Measurements from ENCODE around the gene XRCC1.
A peak's percentile ranks its signal among the peaks of the same experiment; 100 is the strongest.
"Not testable (repeated sequence)": the region's sequence is repeated elsewhere in the genome, so short reads cannot be mapped to it uniquely, and the experiment has no call there.

XRCC1 gene

DNA sequence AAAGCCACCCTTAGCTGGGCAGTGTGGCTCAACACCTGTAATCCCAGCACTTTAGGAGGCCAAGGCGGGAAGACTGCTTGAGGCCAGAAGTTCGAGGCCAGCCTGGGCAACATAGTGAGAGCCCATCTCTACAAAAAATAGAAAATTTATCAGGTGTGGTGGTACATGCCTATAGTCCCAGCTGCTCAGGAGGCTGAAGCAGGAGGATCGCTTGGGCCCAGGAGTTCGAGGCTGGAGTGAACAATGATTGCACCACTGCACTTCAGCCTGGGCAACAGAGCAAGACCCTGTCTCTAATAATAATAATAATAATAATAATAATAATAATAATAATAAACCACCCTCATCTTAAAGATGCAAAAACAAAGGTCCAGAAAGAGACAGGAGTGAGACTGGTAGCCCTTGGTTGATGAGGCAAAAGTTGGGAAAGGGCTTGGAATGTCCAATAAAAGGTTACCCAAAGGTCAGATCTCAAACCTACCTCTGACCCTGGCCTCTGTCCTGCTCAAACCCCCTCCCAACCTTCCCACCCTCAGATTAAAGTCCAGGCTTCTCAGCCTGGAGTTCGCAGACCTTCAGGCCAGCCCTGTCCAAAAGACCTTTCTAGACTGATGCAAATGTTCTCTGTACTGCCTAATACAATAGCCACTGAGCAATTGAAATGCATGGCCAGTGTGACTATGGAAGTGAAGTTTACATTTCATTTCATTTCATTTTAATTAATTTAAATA lies 33.2 kb downstream of the XRCC1 start:
- no peak for FAIRE-seq

GRCh38 chr19:43540381-43540780 lies 34.9 kb downstream of the XRCC1 start:
- no peak for FAIRE-seq

DNA sequence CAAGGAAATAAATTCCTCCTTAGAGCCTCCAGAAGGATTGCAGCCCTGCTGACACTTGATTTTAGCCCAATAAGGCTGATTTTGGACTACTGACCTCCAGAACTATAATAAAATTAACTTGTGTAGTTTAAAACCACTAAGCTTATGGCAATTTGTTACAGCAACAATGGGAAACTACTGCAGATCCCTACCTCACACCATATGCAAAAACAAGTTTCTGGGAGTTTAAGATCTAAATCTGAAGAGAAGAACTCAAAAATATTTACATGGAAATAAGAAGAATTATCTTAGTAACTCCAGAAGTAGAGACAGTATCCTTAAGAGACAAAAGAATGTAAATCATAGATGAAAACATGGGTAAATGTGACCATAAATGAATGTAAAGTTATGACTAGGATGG lies 36.4 kb downstream of the XRCC1 start:
- peak; percentile 45 for FAIRE-seq

GRCh38 chr19:43534816-43535761 lies 40.2 kb downstream of the XRCC1 start:
- FAIRE-seq = no peak

DNA sequence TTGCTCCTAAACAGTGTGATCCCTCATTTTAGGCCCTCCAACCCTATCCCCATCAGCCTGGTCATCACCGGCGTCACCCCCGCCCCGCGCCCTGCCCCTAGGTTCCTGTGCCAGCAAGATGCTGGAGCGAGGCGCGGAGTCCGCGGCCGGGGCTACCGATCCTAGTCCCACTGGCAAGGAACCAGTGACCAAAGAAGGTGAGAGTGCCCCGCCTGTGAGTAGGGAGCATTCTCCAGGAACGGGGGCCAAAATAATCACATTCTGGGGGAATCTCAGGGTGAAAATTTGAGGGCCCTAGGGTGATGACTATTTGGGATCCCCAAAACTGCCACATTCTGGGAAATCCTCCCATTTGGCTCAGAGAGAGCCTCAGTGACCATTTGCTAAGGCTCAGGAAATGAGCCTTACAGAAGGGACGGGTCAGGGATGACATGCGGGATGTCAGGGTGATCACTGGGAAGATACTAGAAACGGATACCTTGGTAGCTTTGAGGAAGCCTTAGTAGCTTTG lies 41.0 kb downstream of the XRCC1 start:
- FAIRE-seq = no peak

- peak; percentile 100 for FAIRE-seq
Measured at GRCh38 chr19:43533546-43534304, 41.6 kb downstream of the XRCC1 start.

DNA sequence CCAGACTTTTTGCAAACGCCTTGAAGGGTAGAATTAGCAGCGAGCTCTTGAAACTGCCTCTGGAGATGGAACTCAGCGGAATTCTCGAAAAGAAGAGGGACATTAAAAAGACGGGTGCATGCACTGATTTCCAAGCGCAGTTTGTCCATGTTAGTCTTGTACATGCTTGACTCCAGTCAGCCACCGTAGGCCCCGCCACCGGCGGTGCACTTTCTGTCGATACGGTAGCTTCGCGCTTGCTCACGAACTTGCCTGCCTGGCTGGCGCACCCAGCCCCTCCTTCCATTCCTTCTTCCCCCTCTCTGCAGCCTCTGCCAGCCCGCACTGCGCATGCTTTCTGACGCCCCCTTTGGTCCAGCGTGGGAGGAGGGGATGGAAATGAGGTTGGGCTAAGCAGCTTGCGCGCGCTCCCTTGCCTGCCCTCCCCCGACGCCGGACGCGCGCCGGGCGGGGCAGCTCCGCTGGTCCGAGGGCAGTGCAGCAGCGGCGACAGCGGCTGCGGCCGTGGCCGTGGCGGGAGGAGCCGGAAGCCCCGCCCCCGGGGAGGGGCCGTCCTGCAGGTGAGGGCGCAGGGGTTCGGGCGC lies 42.3 kb downstream of the XRCC1 start, which contains the start of gene ZNF575:
Gene ZNF575 (plus strand): TSS at position 227 of the 584 bp plus-strand sequence. CDS start 1,235 bp downstream, outside the sequence.
- peak; percentile 96 for FAIRE-seq

DNA sequence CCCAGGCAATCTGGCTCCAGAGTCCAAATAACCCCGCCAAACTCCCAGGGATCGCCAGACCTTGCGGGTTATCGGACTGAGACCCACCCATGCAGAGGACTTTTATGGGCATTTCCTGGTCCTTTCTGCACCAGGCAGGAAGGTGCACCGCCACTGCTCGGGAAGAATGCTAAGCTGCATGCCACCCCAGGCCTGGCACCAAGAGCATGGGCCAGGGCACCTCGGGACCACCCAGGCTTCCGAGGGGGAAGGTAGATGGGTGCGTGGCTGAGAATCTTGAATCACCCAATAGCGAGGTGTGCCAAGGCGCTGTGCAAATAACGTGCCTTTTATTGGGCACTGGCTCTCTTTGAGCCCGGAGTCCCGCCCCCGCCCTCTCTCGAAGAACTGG lies 42.8 kb downstream of the XRCC1 start:
- no peak for FAIRE-seq

DNA sequence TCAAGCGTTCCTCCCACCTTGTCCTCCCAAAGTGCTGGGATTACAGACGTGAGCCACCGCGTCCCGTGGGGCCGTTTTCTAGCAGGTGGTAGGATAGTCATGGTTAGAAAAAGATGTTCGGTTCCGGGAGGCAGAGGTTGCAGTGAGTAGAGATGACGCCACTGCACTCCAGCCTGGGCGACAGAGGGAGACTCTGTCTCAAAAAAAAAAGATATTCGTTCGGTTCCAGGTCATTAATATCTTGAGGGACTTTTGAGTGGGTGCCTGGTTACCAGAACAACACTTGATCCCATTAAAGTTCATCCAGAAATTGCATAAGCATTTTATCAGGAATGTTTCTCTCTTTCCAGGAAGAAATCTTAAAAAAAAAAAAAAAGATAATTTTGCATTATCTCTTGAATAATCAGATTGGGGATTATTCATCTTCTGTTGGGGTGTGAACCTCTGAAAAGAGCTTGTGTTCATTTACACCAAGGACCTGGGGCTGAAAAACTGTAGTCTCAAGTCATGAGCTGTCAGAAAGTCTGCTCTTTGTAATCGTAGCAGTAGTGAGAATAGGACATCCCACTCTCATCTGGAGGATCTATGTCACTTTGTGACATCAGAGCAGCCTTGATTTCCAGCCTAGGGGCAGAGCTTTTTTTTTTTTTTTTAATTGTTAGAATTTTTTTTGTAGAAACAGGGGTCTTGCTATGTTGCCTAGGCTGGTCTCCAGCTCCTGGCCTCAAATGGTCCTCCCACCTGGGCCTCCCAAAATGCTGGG lies 47.3 kb downstream of the XRCC1 start:
- FAIRE-seq = no peak

DNA sequence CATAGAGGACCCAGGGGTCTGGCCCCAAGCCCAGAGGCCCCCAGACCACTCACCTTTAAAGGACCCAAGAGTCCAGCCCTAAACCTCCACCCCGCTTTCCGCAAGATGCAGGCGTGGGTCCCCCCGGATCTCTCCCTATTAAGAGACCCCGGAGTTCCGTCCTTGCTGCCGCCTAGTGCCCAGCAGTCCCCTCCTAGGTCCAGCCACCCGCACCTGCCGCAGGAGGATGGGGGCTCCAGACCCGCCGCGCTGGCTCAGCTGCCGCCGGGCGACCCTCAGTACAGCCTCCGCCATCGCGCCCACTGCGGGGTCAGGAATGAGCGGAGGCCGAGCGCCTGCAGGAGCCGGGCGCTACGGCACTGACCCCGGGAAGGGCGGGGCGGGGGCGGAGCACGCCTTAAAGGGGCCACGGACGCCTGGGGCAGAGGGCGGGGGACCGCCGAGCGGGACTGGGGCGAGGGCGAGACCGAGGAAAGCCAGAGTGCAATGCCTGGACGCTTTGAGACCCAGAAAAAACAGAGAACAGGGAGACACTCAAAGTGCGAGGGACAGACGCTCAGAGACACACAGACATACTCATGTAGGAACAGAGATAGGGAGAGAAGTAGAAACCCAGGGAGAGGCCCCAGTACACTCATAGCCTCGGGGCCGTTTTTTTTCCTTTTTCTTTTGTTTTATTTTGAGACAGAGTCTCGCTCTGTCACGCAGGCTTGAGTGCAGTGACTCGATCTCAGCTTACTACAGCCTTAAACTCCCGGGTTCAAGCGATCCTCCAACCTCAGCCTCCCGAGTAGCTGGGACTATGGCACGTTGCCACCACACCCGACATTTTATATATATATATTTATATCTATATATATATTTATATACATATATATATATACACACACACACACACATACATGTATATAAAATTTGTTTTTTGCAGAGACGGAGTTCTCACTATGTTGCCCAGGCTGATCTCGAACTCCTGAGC lies 48.2 kb downstream of the XRCC1 start, which contains the start of gene ETHE1:
Gene ETHE1 (minus strand): TSS at position 318 of the 976 bp plus-strand sequence. CDS start 24 bp downstream, at position 294.
- FAIRE-seq = no peak

GRCh38 chr19:43525836-43526771 lies 49.2 kb downstream of the XRCC1 start:
- no peak for FAIRE-seq

DNA sequence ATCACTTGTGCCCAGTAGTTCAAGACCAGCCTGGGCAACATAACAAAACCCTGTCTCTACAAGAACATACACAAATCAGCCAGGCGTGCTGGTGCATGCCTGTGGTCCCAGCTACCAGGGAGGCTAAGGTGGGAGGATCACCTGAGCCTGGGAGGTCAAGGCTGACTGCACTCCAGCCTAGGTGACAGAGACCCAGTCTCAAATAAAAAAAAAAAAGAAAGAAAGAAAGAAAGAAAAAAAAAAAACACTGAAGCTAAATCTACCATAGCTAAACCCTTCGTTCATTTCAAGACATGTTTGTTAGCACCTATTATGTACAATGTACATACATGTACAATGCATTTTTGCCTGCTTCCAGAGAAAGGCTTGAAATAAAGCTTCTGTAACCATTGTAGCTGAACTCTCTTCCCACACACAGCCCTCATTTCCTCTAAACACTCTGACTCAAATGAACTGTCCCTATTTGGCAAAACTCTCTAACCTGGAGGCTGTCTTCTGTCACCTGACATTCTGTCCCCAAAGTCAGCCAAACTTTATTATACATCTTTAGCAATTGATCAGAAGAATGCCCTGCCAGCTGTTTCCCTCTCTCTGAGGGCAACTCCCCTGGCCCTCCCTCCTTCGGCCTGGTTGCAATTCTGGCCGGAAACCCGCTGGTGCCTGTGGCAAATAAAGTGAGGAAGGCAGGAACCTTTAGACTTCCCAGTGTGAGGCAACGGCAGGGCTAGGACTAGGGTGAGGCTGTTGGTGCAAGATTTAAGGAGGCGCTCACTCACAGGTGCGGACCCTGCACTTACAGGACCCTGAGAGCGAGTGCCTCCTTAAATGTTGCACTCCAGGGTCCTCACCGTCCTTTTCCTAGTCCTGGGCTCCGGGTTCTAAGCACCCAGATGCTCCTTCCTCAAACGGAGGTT lies 50.1 kb downstream of the XRCC1 start:
- FAIRE-seq = no peak

GRCh38 chr19:43523696-43524095 lies 51.6 kb downstream of the XRCC1 start:
- not testable (repeated sequence) for FAIRE-seq

DNA sequence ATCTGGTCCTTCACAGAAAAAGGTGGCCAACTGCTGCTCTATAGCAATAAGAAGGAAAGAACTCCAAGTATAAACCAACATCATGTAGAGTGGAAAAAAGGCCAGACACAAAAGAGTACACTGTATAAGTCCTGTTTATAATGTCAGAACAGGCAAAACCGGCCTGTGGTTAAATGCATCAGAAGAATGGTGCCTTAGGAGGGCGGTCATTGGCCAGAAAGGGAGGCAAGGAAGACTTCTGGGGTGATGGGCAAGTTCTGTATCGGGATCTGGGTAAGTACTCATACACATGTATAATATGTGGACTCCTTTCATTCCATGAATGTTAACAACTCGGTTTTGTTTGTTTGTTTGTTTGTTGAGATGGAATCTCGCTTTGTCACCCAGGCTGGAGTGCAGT lies 52.4 kb downstream of the XRCC1 start:
- FAIRE-seq = no peak

DNA sequence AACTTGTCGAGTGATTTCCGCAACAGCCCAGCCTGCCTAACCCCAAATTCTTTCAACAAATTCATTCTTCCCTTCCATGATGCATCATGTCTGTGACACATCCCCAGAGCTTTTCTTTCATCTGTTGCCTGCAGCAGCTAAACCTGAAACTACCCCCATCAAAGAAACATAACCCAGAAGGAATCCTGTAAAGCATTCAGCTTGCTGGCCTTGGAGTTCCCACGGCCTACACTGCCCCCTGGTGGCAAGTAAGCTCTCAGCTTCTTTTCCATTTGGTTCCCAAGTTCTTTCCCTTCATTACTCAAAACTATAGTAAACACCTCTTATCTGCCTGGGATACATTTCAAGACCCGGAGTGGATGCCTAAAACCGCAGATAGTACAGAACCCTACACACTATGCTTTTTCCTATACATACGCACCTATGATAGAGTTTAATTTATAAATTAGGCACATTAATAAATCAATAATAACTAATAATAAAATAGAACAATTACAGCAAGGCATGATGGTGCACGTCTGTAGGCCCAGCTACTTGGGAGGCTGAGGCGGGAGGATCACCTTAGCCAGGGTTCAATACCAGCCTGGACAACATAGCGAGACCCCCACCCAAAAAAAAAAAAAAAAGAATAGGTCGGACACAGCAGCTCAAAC lies 55.8 kb downstream of the XRCC1 start:
- peak; percentile 98 for FAIRE-seq

GRCh38 chr19:43518051-43518450 lies 57.3 kb downstream of the XRCC1 start:
- FAIRE-seq = peak; percentile 19

DNA sequence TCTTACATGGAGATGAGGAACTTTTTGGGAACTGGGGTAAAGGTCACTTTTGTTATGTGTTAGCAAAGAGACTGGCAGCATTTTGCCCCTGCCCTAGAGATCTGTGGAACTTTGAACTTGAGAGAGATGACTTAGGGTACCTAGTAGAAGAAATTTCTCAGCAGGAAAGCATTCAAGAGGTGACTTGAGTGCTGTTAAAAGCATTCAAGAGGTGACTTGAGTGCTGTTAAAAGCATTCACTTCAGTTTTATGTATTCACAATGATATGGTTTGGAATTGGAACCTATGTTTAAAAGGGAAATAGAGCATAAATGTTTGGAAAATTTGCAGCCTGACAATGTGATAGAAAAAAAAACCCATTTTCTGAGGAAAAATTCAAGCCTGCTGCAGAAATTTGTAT lies 62.9 kb downstream of the XRCC1 start:
- FAIRE-seq = not testable (repeated sequence)
